GM10266 (cell line): ENCODE results near the gene MGA.

ENCODE experiments used
- DNase-seq: peaks from one replicate; pipeline ENCODE4 v3.0.0; 2012; ENCODE audit errors: extremely low spot score
- CTCF ChIP-seq: IDR thresholded peaks from 2 replicates; pipeline ENCODE4 v1.5.1; 2012; ENCODE audit warnings: mild to moderate bottlenecking, low read depth; ENCODE audit not compliant: control insufficient read depth, insufficient read depth; ENCODE audit errors: missing control alignments

MGA gene

GRCh38 chr15:41805711-41806110 is 145.5 kb downstream of the MGA start:
- no peak for DNase-seq
- no peak for TF ChIP-seq CTCF

GRCh38 chr15:41806291-41807181 is 146.3 kb downstream of the MGA start:
- no peak for TF ChIP-seq CTCF
- no peak for DNase-seq

- TF ChIP-seq CTCF, result no peak
Measured at GRCh38 chr15:41809121-41809520, 148.9 kb downstream of the MGA start.

GRCh38 chr15:41809526-41810220 is 149.5 kb downstream of the MGA start:
- DNase-seq, result no peak
- no peak for TF ChIP-seq CTCF

More at GRCh38 chr15:41809121-41809520, 148.9 kb downstream of the MGA start:
- DNase-seq, result no peak

- TF ChIP-seq CTCF, result no peak
- DNase-seq, result no peak
Measured at GRCh38 chr15:41810651-41811431, 150.6 kb downstream of the MGA start.

- DNase-seq, result peak; percentile 78
- TF ChIP-seq CTCF, result peak; percentile 87
Measured at GRCh38 chr15:41811432-41812195, 151.4 kb downstream of the MGA start.
